Stimulated activated memory B cell treated with anti-CD40 and anti-IgM and Interleukin-4, amounts not matched to agents 10 μg/mL and 1 μg/mL and 100 μg/mL, for 72 hours (primary cell): ENCODE measurements around the gene GAPDH.
A peak's percentile ranks its signal among the peaks of the same experiment; 100 is the strongest.
"Not testable (repeated sequence)": the region's sequence is repeated elsewhere in the genome, so short reads cannot be mapped to it uniquely, and the experiment has no call there.

Source experiments
- ATAC-seq: fragments of 150-1000 bp; cut with Tn5 transposase; 2 replicates; pipeline ENCODE4 v1.10.0; 2021
- H3K27ac Mint-ChIP-seq: one replicate; pipeline ENCODE4 v1.8.0; 2022; ENCODE audit warnings: mild to moderate bottlenecking, mixed read lengths
- H3K27me3 Mint-ChIP-seq: one replicate; pipeline ENCODE4 v1.8.0; 2022; ENCODE audit warnings: mixed read lengths
- H3K36me3 Mint-ChIP-seq: one replicate; pipeline ENCODE4 v1.8.0; 2022; ENCODE audit warnings: mixed read lengths
- H3K4me1 Mint-ChIP-seq: one replicate; pipeline ENCODE4 v1.8.0; 2022; ENCODE audit warnings: mixed read lengths
- H3K4me3 Mint-ChIP-seq: one replicate; pipeline ENCODE4 v1.8.0; 2022; ENCODE audit warnings: mild to moderate bottlenecking, moderate library complexity, mixed read lengths
- H3K9me3 Mint-ChIP-seq: one replicate; pipeline ENCODE4 v1.8.0; 2022; ENCODE audit warnings: mixed read lengths

Gene GAPDH

GRCh38 chr12:6535960-6536847 lies 1.9 kb downstream of the GAPDH start:
- peaks cover 54% of the 10 kb centered on the region for H3K36me3 Mint-ChIP-seq
- peaks cover 84% of the 10 kb centered on the region for H3K4me1 Mint-ChIP-seq

GRCh38 chr12:6536894-6537579 lies 2.7 kb downstream of the GAPDH start:
- Mint-ChIP-seq H3K4me3 (peak overlapping the region; percentile 92), H3K27ac (peak overlapping the region; percentile 98), H3K9me3 (no peaks in the 10 kb centered on the region), H3K36me3 (peaks cover 52% of the 10 kb centered on the region), H3K27me3 (no peaks in the 10 kb centered on the region), H3K4me1 (peaks cover 80% of the 10 kb centered on the region)
- no peak for ATAC-seq

More at GRCh38 chr12:6535960-6536847, 1.9 kb downstream of the GAPDH start:
- ATAC-seq: no peak
- peak overlapping the region; percentile 92 for H3K4me3 Mint-ChIP-seq
- H3K27ac Mint-ChIP-seq: peak overlapping the region; percentile 98
- no peaks in the 10 kb centered on the region for H3K9me3 Mint-ChIP-seq
- no peaks in the 10 kb centered on the region for H3K27me3 Mint-ChIP-seq

GRCh38 chr12:6537580-6538419 lies 3.5 kb downstream of the GAPDH start:
- Mint-ChIP-seq H3K4me1 (peaks cover 73% of the 10 kb centered on the region), H3K27ac (peak overlapping the region; percentile 98), H3K4me3 (peak overlapping the region; percentile 32), H3K36me3 (peaks cover 52% of the 10 kb centered on the region)
- not testable (repeated sequence) for H3K27me3 Mint-ChIP-seq, H3K9me3 Mint-ChIP-seq, ATAC-seq

- Mint-ChIP-seq H3K4me1 (peaks cover 64% of the 10 kb centered on the region), H3K9me3 (no peaks in the 10 kb centered on the region), H3K36me3 (peaks cover 52% of the 10 kb centered on the region), H3K4me3 (no peak overlapping the region), H3K27me3 (no peaks in the 10 kb centered on the region), H3K27ac (peak overlapping the region; percentile 98)
- ATAC-seq: no peak
Observed at GRCh38 chr12:6538420-6539313, 4.3 kb downstream of the GAPDH start.

GRCh38 chr12:6539314-6539682 lies 5.0 kb downstream of the GAPDH start:
- peaks cover 59% of the 10 kb centered on the region for H3K4me1 Mint-ChIP-seq
- no peaks in the 10 kb centered on the region for H3K9me3 Mint-ChIP-seq
- ATAC-seq: no peak
- H3K27ac Mint-ChIP-seq: peak overlapping the region; percentile 98
- no peaks in the 10 kb centered on the region for H3K27me3 Mint-ChIP-seq
- no peak overlapping the region for H3K4me3 Mint-ChIP-seq
- H3K36me3 Mint-ChIP-seq: peaks cover 53% of the 10 kb centered on the region

GRCh38 chr12:6539707-6540134 lies 5.4 kb downstream of the GAPDH start:
- H3K36me3 Mint-ChIP-seq: peaks cover 58% of the 10 kb centered on the region
- peak overlapping the region; percentile 66 for H3K4me3 Mint-ChIP-seq
- peak overlapping the region; percentile 98 for H3K27ac Mint-ChIP-seq
- H3K9me3 Mint-ChIP-seq: no peaks in the 10 kb centered on the region
- H3K4me1 Mint-ChIP-seq: peaks cover 57% of the 10 kb centered on the region
- no peaks in the 10 kb centered on the region for H3K27me3 Mint-ChIP-seq
- no peak for ATAC-seq

GRCh38 chr12:6540181-6540877 lies 6.0 kb downstream of the GAPDH start:
- H3K4me3 Mint-ChIP-seq: peak overlapping the region; percentile 66
- H3K36me3 Mint-ChIP-seq: peaks cover 54% of the 10 kb centered on the region
- H3K27me3 Mint-ChIP-seq: no peaks in the 10 kb centered on the region
- peak overlapping the region; percentile 98 for H3K27ac Mint-ChIP-seq
- H3K4me1 Mint-ChIP-seq: peaks cover 56% of the 10 kb centered on the region
- H3K9me3 Mint-ChIP-seq: no peaks in the 10 kb centered on the region
- ATAC-seq: peak; percentile 50

- Mint-ChIP-seq H3K27ac (no peak overlapping the region), H3K9me3 (no peaks in the 10 kb centered on the region), H3K36me3 (peaks cover 55% of the 10 kb centered on the region), H3K4me3 (no peak overlapping the region), H3K4me1 (peaks cover 44% of the 10 kb centered on the region), H3K27me3 (no peaks in the 10 kb centered on the region)
- ATAC-seq: no peak
Observed at GRCh38 chr12:6541371-6542165, 7.3 kb downstream of the GAPDH start.

GRCh38 chr12:6542209-6543009 lies 8.1 kb downstream of the GAPDH start:
- Mint-ChIP-seq H3K4me1 (peaks cover 36% of the 10 kb centered on the region), H3K9me3 (no peaks in the 10 kb centered on the region), H3K4me3 (no peak overlapping the region), H3K27ac (no peak overlapping the region), H3K27me3 (no peaks in the 10 kb centered on the region), H3K36me3 (peaks cover 55% of the 10 kb centered on the region)
- ATAC-seq: no peak

GRCh38 chr12:6546016-6546415 lies 11.7 kb downstream of the GAPDH start:
- Mint-ChIP-seq H3K27ac (no peak overlapping the region), H3K4me1 (peaks cover 8% of the 10 kb centered on the region), H3K36me3 (peaks cover 60% of the 10 kb centered on the region), H3K27me3 (no peaks in the 10 kb centered on the region), H3K9me3 (no peaks in the 10 kb centered on the region), H3K4me3 (no peak overlapping the region)
- ATAC-seq: no peak

GRCh38 chr12:6547566-6547965 lies 13.2 kb downstream of the GAPDH start:
- H3K27me3 Mint-ChIP-seq: no peaks in the 10 kb centered on the region
- ATAC-seq: no peak
- no peaks in the 10 kb centered on the region for H3K9me3 Mint-ChIP-seq
- no peak overlapping the region for H3K27ac Mint-ChIP-seq
- H3K4me3 Mint-ChIP-seq: no peak overlapping the region
- peaks cover 69% of the 10 kb centered on the region for H3K36me3 Mint-ChIP-seq
- H3K4me1 Mint-ChIP-seq: peaks cover 24% of the 10 kb centered on the region

- Mint-ChIP-seq H3K4me3 (no peak overlapping the region), H3K4me1 (peaks cover 28% of the 10 kb centered on the region), H3K27ac (no peak overlapping the region), H3K36me3 (peaks cover 73% of the 10 kb centered on the region), H3K27me3 (no peaks in the 10 kb centered on the region), H3K9me3 (no peaks in the 10 kb centered on the region)
- no peak for ATAC-seq
Observed at GRCh38 chr12:6547987-6548386, 13.7 kb downstream of the GAPDH start.

- Mint-ChIP-seq H3K27ac (peak overlapping the region; percentile 8), H3K36me3 (peaks cover 74% of the 10 kb centered on the region), H3K27me3 (no peaks in the 10 kb centered on the region), H3K4me1 (peaks cover 32% of the 10 kb centered on the region), H3K4me3 (no peak overlapping the region), H3K9me3 (no peaks in the 10 kb centered on the region)
- no peak for ATAC-seq
Observed at GRCh38 chr12:6548556-6548955, 14.2 kb downstream of the GAPDH start.
